Dendritic cell treated with granulocyte-macrophage colony-stimulating factor and Interleukin-4, amounts not matched to agents 40 ng/mL and 50 ng/mL, for 4 days (primary cell): ENCODE measurements around the gene NLGN1.

ENCODE experiments used
- H3K27ac Mint-ChIP-seq: one replicate; pipeline ENCODE4 v1.8.0; 2022; ENCODE audit warnings: mild to moderate bottlenecking, mixed read lengths
- H3K27me3 Mint-ChIP-seq: one replicate; pipeline ENCODE4 v1.8.0; 2022; ENCODE audit warnings: mild to moderate bottlenecking, mixed read lengths
- H3K36me3 Mint-ChIP-seq: one replicate; pipeline ENCODE4 v1.8.0; 2022; ENCODE audit warnings: low read depth, mixed read lengths
- H3K4me1 Mint-ChIP-seq: one replicate; pipeline ENCODE4 v1.8.0; 2022; ENCODE audit warnings: low read depth, mixed read lengths
- H3K4me3 Mint-ChIP-seq: one replicate; pipeline ENCODE4 v1.8.0; 2022; ENCODE audit warnings: mild to moderate bottlenecking, moderate library complexity, mixed read lengths
- H3K9me3 Mint-ChIP-seq: one replicate; pipeline ENCODE4 v1.8.0; 2022; ENCODE audit warnings: mixed read lengths
- intact Hi-C: fragments of 100-400 bp; cut with micrococcal nuclease; formaldehyde crosslinking; loops from one replicate; pipeline ENCODE4 v1.15.0; 2022

NLGN1 gene

GRCh38 chr3:173770796-173771573 is 373.4 kb downstream of the NLGN1 start:
- intact Hi-C loops: no loop called here
- H3K9me3 Mint-ChIP-seq: no peaks in the 10 kb centered on the region
- H3K4me1 Mint-ChIP-seq: no peaks in the 10 kb centered on the region
- H3K36me3 Mint-ChIP-seq: no peaks in the 10 kb centered on the region
- no peak overlapping the region for H3K27ac Mint-ChIP-seq
- no peak overlapping the region for H3K4me3 Mint-ChIP-seq
- no peaks in the 10 kb centered on the region for H3K27me3 Mint-ChIP-seq

- H3K9me3 Mint-ChIP-seq: no peaks in the 10 kb centered on the region
- H3K4me1 Mint-ChIP-seq: no peaks in the 10 kb centered on the region
- H3K27ac Mint-ChIP-seq: no peak overlapping the region
- intact Hi-C loops: no loop called here
- H3K36me3 Mint-ChIP-seq: no peaks in the 10 kb centered on the region
- H3K27me3 Mint-ChIP-seq: no peaks in the 10 kb centered on the region
- H3K4me3 Mint-ChIP-seq: no peak overlapping the region
Observed at GRCh38 chr3:173773800-173774199, 376.3 kb downstream of the NLGN1 start.

DNA sequence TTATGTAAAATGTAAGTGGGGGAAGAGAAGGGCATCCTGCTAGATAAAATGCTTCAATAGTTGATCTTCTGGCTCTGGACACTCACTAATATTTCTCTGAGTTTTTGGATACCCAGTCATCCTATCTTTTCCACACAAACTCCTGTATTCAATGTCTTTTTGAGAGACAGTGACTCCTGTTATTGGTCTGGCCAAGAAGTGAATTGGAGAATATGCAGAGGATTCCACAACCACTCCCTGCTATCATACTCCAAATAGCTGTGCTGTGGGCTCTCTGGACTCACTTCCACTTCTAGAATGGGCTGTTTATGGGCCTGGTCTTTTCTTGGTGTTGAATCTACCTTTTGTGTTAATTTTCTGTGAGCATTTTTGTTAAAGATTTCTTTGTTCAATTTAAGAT is 376.8 kb downstream of the NLGN1 start:
- intact Hi-C loops: no loop called here

DNA sequence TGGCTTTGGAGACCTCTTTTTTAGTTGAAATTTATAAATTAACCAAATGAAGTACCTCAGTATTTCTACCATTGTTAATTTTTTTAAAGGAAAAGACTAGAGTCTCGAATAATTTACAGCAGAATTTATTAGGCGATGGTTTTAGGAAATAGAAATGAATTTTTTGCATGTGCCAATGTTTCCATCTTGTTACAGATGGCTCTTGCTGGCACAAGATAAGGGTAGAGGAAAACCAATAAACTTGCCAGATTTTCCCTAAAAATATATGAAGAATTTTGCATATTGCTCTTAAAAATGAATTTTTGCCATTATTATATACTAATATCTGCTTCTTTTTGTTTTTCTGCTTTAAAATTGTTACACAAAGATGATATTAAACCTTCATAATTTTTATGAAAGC is 380.7 kb downstream of the NLGN1 start:
- H3K4me1 Mint-ChIP-seq: no peaks in the 10 kb centered on the region
- no peak overlapping the region for H3K27ac Mint-ChIP-seq
- H3K4me3 Mint-ChIP-seq: no peak overlapping the region
- no peaks in the 10 kb centered on the region for H3K27me3 Mint-ChIP-seq
- intact Hi-C loops: no loop called here
- H3K36me3 Mint-ChIP-seq: no peaks in the 10 kb centered on the region
- H3K9me3 Mint-ChIP-seq: no peaks in the 10 kb centered on the region

More for the DNA sequence above, 376.8 kb downstream of the NLGN1 start:
- Mint-ChIP-seq H3K4me3 (no peak overlapping the region), H3K27ac (no peak overlapping the region), H3K36me3 (no peaks in the 10 kb centered on the region), H3K4me1 (no peaks in the 10 kb centered on the region), H3K9me3 (no peaks in the 10 kb centered on the region), H3K27me3 (no peaks in the 10 kb centered on the region)

GRCh38 chr3:173780067-173780466 is 382.5 kb downstream of the NLGN1 start:
- H3K4me3 Mint-ChIP-seq: no peak overlapping the region
- no peaks in the 10 kb centered on the region for H3K4me1 Mint-ChIP-seq
- H3K27me3 Mint-ChIP-seq: no peaks in the 10 kb centered on the region
- H3K27ac Mint-ChIP-seq: no peak overlapping the region
- intact Hi-C loops: no loop called here
- H3K9me3 Mint-ChIP-seq: no peaks in the 10 kb centered on the region
- H3K36me3 Mint-ChIP-seq: no peaks in the 10 kb centered on the region

DNA sequence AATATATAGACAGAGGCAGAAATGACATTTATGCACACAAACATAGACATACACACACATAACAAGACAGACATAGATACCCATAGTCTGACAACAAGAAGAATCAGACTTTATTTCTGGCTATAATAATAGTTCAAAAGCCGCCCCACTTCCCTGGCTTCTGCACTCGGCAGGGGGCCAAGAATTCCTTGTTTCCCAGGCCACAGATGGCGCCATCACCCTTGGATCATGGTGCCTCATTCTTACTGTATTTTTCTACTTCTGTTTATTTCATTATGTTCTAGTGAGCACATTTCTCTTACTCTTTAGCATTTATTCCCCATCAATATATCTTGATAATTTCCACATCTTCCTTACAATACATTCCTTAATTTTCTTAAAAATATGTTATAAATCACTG is 387.5 kb downstream of the NLGN1 start:
- H3K4me3 Mint-ChIP-seq: no peak overlapping the region
- H3K4me1 Mint-ChIP-seq: no peaks in the 10 kb centered on the region
- intact Hi-C loops: no loop called here
- no peaks in the 10 kb centered on the region for H3K36me3 Mint-ChIP-seq
- no peaks in the 10 kb centered on the region for H3K9me3 Mint-ChIP-seq
- no peaks in the 10 kb centered on the region for H3K27me3 Mint-ChIP-seq
- no peak overlapping the region for H3K27ac Mint-ChIP-seq

GRCh38 chr3:173789530-173790162 is 392.1 kb downstream of the NLGN1 start:
- Mint-ChIP-seq H3K9me3 (no peaks in the 10 kb centered on the region), H3K36me3 (no peaks in the 10 kb centered on the region), H3K4me1 (no peaks in the 10 kb centered on the region), H3K27ac (no peak overlapping the region), H3K4me3 (no peak overlapping the region), H3K27me3 (no peaks in the 10 kb centered on the region)
- intact Hi-C loops: no loop called here

GRCh38 chr3:173793963-173794362 is 396.4 kb downstream of the NLGN1 start:
- Mint-ChIP-seq H3K4me1 (no peaks in the 10 kb centered on the region), H3K4me3 (no peak overlapping the region), H3K36me3 (no peaks in the 10 kb centered on the region), H3K27ac (no peak overlapping the region), H3K9me3 (no peaks in the 10 kb centered on the region), H3K27me3 (no peaks in the 10 kb centered on the region)
- intact Hi-C loops: no loop called here

- H3K27me3 Mint-ChIP-seq: no peaks in the 10 kb centered on the region
Observed at GRCh38 chr3:173796405-173796804, 398.9 kb downstream of the NLGN1 start.

GRCh38 chr3:173796890-173797289 is 399.3 kb downstream of the NLGN1 start:
- no peak overlapping the region for H3K4me3 Mint-ChIP-seq
- intact Hi-C loops: no loop called here
- no peaks in the 10 kb centered on the region for H3K9me3 Mint-ChIP-seq
- H3K27me3 Mint-ChIP-seq: no peaks in the 10 kb centered on the region
- H3K36me3 Mint-ChIP-seq: no peaks in the 10 kb centered on the region
- H3K27ac Mint-ChIP-seq: no peak overlapping the region
- H3K4me1 Mint-ChIP-seq: no peaks in the 10 kb centered on the region

More at GRCh38 chr3:173796405-173796804, 398.9 kb downstream of the NLGN1 start:
- H3K36me3 Mint-ChIP-seq: no peaks in the 10 kb centered on the region
- H3K4me3 Mint-ChIP-seq: no peak overlapping the region
- H3K27ac Mint-ChIP-seq: no peak overlapping the region
- no peaks in the 10 kb centered on the region for H3K4me1 Mint-ChIP-seq
- intact Hi-C loops: no loop called here
- H3K9me3 Mint-ChIP-seq: no peaks in the 10 kb centered on the region

GRCh38 chr3:173799060-173799816 is 401.7 kb downstream of the NLGN1 start:
- H3K4me1 Mint-ChIP-seq: no peaks in the 10 kb centered on the region
- intact Hi-C loops: no loop called here
- H3K27ac Mint-ChIP-seq: no peak overlapping the region
- H3K4me3 Mint-ChIP-seq: no peak overlapping the region
- no peaks in the 10 kb centered on the region for H3K27me3 Mint-ChIP-seq
- no peaks in the 10 kb centered on the region for H3K36me3 Mint-ChIP-seq
- H3K9me3 Mint-ChIP-seq: no peaks in the 10 kb centered on the region

GRCh38 chr3:173800154-173800553 is 402.6 kb downstream of the NLGN1 start:
- H3K9me3 Mint-ChIP-seq: no peaks in the 10 kb centered on the region
- intact Hi-C loops: no loop called here
- H3K4me3 Mint-ChIP-seq: no peak overlapping the region
- H3K36me3 Mint-ChIP-seq: no peaks in the 10 kb centered on the region
- H3K4me1 Mint-ChIP-seq: no peaks in the 10 kb centered on the region
- H3K27me3 Mint-ChIP-seq: no peaks in the 10 kb centered on the region
- H3K27ac Mint-ChIP-seq: no peak overlapping the region

GRCh38 chr3:173814809-173815208 is 417.3 kb downstream of the NLGN1 start:
- Mint-ChIP-seq H3K9me3 (peaks cover 10% of the 10 kb centered on the region), H3K4me3 (no peak overlapping the region), H3K4me1 (no peaks in the 10 kb centered on the region), H3K36me3 (no peaks in the 10 kb centered on the region), H3K27ac (no peak overlapping the region), H3K27me3 (no peaks in the 10 kb centered on the region)
- intact Hi-C loops: no loop called here

GRCh38 chr3:173819368-173819767 is 421.8 kb downstream of the NLGN1 start:
- H3K36me3 Mint-ChIP-seq: no peaks in the 10 kb centered on the region
- no peaks in the 10 kb centered on the region for H3K4me1 Mint-ChIP-seq
- H3K4me3 Mint-ChIP-seq: no peak overlapping the region
- no peak overlapping the region for H3K27ac Mint-ChIP-seq
- intact Hi-C loops: no loop called here
- no peaks in the 10 kb centered on the region for H3K27me3 Mint-ChIP-seq
- H3K9me3 Mint-ChIP-seq: peaks cover 11% of the 10 kb centered on the region
